ENCODE measurements around the gene VAC14.

The VAC14 gene

GRCh38 chr16:70725024-70725911 lies 75.7 kb downstream of the VAC14 start:
- no peak for DNase-seq (ENCODE audit: low read depth in 2 of 2)

GRCh38 chr16:70724146-70725023 lies 76.6 kb downstream of the VAC14 start:
- no peak for DNase-seq (ENCODE audit: low read depth in 2 of 2)

DNA sequence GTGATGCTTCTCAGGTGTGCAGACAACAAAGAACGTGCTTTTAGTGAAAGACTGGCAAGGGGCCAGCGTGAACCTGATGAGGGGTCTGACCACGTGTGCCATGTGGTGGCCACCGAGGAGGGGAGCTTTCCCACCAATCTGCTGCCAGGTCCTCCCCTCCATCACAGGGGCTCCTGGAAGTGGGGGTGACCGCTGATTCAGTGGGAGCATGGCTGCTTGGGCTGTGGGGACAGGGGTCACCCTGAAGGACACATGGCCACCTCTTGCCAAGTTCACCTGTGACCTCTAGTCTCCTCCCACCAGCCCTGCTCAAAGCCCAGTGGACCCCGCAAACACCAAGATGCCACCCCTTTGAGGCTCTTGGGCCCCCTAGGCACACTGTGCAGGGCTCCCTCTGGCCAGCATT lies 77.2 kb downstream of the VAC14 start:
- DNase-seq (ENCODE audit: low read depth in 2 of 2) = no peak

DNA sequence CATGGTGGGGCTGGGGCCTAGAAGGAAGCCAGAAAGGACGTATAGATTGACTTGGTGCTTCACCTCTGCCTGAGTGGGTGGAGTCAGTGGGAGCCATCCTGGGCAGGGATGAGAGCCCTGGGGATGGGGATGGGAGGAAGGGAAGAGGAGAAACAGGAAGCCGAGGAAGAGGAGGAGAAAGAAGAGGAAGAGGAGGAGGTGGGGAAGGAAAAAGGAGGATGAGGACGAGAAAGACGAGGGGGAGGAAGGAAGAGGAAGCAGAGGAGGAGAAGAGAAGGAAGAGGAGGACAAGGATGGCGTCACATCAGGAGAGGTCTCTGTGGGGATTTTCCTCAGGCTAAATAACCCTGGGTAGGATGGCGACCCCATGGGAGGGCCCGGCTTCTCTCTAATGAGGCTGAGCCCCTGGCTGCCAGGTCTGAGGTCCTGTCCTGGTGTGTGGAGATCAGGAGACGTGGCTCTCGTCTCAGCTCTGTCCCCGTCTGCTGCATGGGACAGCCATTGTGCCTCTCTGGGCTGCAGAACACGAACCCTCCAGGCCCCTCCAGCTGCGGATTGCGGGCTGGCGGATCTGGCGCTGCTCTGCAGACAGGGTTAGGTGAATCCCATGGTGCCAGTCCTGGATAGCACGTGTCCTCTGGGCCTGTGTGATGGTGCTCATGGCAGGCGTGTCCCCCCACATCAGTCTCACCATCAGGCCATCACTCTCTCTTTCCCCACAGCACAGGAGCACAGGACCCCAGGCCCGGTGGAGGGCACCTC lies 79.6 kb downstream of the VAC14 start:
- DNase-seq (ENCODE audit: low read depth in 2 of 2) = no peak

GRCh38 chr16:70720425-70721201 lies 80.3 kb downstream of the VAC14 start:
- DNase-seq (ENCODE audit: low read depth in 2 of 2) = no peak

DNA sequence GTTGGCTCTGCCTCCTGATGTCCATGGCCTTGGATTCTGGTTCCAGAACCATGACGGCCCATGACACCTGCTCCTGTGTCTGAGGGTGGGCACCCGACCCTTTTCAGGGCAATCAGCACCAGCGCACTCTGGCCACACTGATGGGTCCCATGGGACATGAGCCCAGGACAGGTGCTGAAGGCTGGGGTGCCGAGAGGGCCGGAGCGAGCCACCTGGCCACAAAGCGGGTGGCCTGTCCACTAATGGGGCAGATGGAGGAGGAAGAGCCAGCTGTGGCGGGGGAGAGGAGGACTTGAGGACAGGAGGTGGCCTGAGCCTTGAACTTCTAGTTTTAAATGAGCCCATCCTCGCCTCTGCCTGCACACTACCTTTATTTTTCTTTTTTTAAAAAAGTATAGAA lies 83.9 kb downstream of the VAC14 start:
- DNase-seq (ENCODE audit: low read depth in 2 of 2) = no peak

GRCh38 chr16:70715860-70716357 lies 85.0 kb downstream of the VAC14 start:
- DNase-seq (ENCODE audit: low read depth in 2 of 2) = no peak

GRCh38 chr16:70715055-70715858 lies 85.7 kb downstream of the VAC14 start:
- no peak for DNase-seq (ENCODE audit: low read depth in 2 of 2)

DNA sequence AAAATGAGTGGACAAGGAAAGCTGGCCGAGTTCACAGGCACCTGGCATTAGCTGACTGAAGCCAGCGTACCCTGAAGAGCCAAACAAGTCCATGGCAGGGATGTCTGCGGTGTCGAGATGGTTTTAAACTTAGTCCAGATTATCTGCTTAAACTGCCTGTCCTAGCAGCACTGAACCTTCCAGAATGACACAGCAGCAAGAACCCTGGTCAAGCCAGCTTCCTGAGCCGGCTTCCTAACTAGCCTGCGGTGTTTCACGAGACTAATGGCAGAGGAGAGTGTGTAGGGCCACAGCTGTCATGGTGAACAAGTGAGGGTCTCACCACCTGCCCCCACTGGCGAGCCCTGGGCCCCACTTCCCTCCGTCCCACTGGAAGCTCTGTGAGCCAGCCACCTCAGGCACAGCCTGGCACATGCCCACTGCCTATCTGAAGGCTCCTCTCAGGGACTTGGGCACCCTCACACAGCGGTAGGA lies 86.3 kb downstream of the VAC14 start:
- no peak for DNase-seq (ENCODE audit: low read depth in 2 of 2)

GRCh38 chr16:70713824-70714223 lies 87.1 kb downstream of the VAC14 start:
- no peak for DNase-seq (ENCODE audit: low read depth in 2 of 2)

DNA sequence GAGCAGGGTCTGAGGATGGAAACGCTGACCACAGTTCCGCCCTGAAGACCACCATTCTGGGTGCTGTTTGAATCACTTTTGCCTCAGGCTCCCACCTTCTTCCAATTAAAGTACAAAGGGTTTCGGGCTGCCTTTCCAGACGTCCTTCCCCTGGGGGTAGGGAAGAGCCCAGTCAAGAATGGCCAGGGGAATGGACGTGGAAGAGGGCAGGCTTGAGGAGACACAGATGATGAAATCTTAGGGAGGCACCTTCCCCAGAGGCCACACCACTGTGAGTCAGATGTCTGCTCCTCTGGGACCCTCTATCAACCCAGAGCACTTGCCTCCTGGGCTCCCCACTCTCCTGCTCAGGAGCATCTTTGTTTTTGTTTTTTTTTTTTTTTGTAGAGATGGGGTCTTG lies 87.6 kb downstream of the VAC14 start:
- no peak for DNase-seq (ENCODE audit: low read depth in 2 of 2)

DNA sequence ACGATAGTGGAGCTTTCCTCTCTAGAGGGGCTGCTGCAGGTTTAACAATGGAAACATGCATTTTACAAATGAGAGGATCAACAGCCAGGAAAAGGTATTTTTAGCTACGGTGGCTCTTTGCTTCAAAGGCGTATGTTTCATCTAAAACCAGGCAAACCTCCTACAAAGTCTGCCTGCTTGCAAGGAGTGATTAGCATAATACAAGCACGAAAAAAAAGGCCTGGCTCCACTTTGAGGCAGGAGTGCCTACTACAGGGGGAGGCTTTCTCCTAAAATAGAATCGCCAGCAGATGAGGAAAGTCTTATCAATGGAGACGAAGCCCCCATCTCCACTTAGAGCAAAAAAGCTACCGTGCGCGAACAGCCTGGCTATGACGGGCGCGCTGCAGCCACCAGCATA lies 88.0 kb downstream of the VAC14 start:
- no peak for DNase-seq (ENCODE audit: low read depth in 2 of 2)

DNA sequence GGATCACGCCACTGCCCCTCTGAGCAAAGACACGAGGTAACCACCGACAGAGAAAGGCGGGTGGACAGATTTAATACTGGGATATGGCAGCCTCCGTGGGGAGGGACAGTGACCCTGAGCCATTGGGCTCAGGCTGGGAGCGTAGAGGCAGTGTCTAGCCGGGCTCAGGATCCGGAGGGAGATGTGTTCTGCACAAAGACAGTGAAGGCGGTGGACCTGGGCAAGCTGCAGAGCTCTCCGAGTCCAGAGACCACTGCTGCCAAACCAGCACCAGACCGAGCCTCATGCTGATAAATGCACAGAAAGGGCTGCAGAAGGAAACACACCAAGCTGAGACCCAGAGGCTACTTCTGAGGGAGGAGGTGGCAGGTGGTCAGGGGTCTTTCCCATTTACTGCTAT lies 88.6 kb downstream of the VAC14 start:
- no peak for DNase-seq (ENCODE audit: low read depth in 2 of 2)

DNA sequence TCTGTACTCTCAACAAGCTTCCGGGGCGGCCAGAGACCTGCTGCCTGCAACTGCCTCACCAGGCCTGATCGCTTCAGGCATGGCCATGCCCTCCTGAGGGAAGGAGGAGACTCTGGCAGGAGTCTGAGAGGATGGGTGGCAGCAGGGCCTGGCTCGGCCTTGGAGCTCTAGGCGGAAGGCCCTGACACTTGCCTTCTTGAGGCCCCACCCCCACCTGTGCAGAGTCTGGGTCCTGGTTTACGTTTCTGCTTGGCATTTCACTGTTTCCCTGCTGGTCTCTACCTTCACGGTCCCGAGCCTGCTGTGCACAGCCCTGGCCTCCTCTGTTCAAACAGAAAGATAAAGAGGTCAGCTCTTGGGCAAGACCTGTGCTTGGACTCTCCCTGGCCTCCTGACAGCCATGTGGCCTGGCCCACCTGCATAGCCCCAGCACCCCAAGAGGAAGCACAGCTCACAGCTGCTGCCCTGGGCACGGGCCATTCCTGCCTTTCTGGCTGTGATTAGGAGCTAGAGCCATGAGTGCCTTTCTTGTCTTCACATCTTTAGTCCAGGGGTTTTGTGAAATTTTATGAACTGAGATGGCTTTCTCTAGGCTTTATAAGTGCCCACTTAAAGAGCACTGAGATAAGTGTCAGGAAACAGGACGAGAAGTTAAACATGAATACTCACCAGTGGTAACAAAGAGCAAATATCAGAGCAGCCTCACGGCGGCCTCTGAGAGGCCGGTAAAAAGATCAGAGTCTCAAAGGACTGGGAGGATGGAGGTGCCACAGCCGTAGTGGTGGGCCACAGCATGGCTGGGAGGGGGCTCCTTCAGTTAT lies 89.5 kb downstream of the VAC14 start:
- no peak for DNase-seq (ENCODE audit: low read depth in 2 of 2)

DNA sequence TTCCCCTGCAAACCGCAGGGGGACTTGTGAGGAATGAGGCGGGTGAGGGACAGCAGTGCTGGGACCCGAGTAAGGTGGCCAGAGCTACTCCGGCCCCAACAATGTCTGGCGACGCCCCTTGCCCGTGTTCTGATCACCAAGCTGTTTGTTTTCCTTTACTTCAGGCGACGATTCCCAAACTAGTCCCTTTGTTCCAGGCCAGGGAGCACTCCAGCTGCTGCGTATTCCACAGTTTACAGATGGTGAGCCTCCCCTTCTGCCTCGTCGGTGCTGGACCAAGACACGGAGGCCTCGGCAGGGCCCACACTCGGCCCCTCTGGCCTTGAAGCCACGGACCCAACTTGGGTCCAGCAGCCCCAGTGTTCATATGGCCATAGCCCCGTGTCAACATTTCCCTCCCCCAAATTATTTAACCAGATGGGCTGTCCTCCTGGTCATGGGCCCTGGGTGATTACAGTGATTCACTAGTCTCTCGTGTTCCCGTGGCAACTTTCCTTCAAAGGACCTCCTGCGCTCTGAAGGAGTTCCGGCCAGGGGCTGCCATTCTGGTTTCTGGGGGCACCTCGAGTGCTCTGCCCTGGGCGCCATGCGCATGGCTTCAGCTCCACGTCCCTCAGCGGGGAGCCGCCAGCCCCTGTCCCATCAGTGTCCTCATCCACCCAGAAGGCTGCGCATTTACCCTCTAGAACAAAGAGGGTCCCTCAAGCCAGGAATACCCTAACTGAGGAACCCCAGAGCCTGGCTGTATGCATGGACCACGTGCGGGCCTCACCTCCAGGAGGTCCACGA lies 90.3 kb downstream of the VAC14 start:
- DNase-seq (ENCODE audit: low read depth in 2 of 2) = no peak

- DNase-seq (ENCODE audit: low read depth in 2 of 2) = no peak
Measured at GRCh38 chr16:70709942-70710341, 91.0 kb downstream of the VAC14 start.

GRCh38 chr16:70709457-70709856 lies 91.5 kb downstream of the VAC14 start:
- no peak for DNase-seq (ENCODE audit: low read depth in 2 of 2)

Data from stimulated activated CD4-positive, alpha-beta T cell treated with anti-CD3 and anti-CD28 coated beads, Interleukin-1b, Interleukin-23, amount 100 ng/mL, for 1 hour (primary cell).